Astrocyte of the spinal cord (primary cell): ENCODE results near the gene GRIP2.
A peak's percentile ranks its signal among the peaks of the same experiment; 100 is the strongest.

Experiments used
- DNase-seq: peaks from one replicate; pipeline ENCODE4 v3.0.0; 2011; ENCODE audit warnings: low read depth, low spot score
- H3K4me3 ChIP-seq: 2 replicates; pipeline ENCODE4 v1.5.1; 2011; ENCODE audit warnings: low read depth, mild to moderate bottlenecking, low read length, moderate library complexity
- in situ Hi-C: cut with HindIII; loops from 2 replicates; pipeline ENCODE4 v1.10.0; 2017; ENCODE audit warnings: low sequenced_read_pairs
- TF ChIP-seq, protein P1 (sequence below): IDR thresholded peaks from 2 replicates; pipeline ENCODE4 v1.5.1; 2012; ENCODE audit warnings: low read depth, mild to moderate bottlenecking, low read length, inconsistent platforms

The GRIP2 gene

DNA sequence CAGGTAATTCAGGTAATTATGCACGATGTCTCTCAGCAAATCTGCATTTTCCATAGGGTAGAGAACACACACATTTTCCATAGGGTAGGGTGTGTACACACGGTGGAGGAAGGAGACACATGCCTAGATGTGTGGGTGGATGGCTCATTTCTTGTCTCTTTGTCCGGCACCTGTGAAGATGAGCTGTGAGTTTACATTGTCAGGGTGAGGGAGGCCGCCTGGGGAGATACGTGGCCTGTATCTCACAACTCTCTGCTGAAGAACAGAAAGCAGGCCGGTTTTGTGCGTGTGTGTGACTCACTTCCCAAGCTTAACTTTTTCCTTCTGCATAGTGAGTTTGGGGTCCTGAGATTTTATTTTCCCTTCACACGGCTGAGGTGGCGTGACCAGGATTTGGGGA is 77.4 kb downstream of the GRIP2 start:
- in situ Hi-C loops, result no loop called here
- H3K4me3 ChIP-seq, result no peak overlapping the region
- DNase-seq, result no peak
- TF ChIP-seq, protein P1, sequence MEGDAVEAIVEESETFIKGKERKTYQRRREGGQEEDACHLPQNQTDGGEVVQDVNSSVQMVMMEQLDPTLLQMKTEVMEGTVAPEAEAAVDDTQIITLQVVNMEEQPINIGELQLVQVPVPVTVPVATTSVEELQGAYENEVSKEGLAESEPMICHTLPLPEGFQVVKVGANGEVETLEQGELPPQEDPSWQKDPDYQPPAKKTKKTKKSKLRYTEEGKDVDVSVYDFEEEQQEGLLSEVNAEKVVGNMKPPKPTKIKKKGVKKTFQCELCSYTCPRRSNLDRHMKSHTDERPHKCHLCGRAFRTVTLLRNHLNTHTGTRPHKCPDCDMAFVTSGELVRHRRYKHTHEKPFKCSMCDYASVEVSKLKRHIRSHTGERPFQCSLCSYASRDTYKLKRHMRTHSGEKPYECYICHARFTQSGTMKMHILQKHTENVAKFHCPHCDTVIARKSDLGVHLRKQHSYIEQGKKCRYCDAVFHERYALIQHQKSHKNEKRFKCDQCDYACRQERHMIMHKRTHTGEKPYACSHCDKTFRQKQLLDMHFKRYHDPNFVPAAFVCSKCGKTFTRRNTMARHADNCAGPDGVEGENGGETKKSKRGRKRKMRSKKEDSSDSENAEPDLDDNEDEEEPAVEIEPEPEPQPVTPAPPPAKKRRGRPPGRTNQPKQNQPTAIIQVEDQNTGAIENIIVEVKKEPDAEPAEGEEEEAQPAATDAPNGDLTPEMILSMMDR, result no peak

- no peak overlapping the region for H3K4me3 ChIP-seq
- TF ChIP-seq, protein P1, result peak; percentile 91
- DNase-seq, result peak; percentile 73
- in situ Hi-C loops, result no loop called here
Observed at GRCh38 chr3:14461748-14462324, 78.3 kb downstream of the GRIP2 start.

DNA sequence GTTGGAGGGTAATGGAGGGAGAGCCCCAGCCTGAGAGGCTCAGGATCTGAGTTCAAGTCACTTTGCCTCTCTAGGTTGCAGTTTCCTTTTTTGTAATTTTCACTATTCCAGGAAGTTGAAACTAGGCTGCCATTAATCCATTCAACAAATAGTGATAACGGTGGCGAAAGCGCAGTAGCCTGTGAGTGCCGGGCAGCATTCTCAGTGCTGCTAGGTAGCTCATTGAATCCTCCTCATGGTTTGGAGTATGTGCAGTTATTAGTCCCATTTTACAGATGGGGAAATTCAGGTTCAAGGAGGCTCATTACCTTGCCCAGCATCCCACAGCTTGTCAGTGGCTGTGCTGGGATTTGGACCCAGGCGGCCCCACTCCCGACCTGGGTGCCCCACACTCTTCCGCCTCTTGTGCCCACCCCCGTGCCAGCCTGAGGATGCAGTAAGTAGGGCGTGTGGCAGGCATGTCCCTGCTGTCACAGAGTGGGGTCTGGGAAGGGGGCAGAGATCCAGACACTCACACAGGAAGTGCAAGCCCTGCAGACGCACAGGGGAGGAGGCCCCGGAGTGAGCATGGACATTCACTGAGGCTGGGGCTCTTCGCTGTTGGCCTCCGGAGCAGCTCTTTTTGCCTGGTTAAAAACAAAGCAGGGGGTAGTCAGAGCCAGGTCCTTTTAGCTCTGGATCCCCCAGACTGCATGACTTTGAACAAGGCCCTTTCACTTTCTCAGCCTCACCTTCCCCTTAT is 79.0 kb downstream of the GRIP2 start:
- in situ Hi-C loops, result no loop called here
- TF ChIP-seq, protein P1, result no peak
- H3K4me3 ChIP-seq, result no peak overlapping the region
- no peak for DNase-seq

- peak; percentile 98 for DNase-seq
- TF ChIP-seq, protein P1, result no peak
- in situ Hi-C loops, result no loop called here
- no peak overlapping the region for H3K4me3 ChIP-seq
Observed at GRCh38 chr3:14460342-14461005, 79.7 kb downstream of the GRIP2 start.

GRCh38 chr3:14459787-14460186 is 80.4 kb downstream of the GRIP2 start:
- TF ChIP-seq, protein P1, result no peak
- in situ Hi-C loops, result no loop called here
- no peak for DNase-seq
- H3K4me3 ChIP-seq, result no peak overlapping the region

DNA sequence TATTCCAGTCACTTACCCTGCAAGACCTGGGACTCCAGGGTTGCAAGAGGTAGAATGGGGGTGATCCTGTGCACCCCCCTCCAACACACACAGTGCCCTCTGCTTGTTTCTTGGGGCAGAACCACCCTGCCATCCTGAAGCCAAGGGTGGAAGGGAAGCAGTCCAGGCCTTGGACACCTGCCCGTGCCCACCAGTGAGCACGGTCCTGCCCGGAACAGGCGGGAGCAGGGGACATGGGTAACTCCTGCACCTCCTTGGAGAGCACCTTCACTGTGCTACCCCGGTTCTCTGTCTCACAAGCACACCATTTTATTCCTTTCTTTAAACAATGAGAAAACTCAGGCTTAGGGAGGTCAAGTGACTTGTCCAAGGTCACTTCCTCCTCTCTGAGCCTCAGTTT is 80.8 kb downstream of the GRIP2 start:
- in situ Hi-C loops, result no loop called here
- DNase-seq, result no peak
- TF ChIP-seq, protein P1, result no peak
- H3K4me3 ChIP-seq, result no peak overlapping the region
